GM12878 (cell line): ENCODE measurements around the gene OR4E1.

Source experiments
- ATF7 ChIP-seq: fragments of 450-650 bp; IDR thresholded peaks from 2 replicates; pipeline ENCODE4 v1.6.1; 2016; ENCODE audit warnings: low read depth, mild to moderate bottlenecking
- CTCF ChIP-seq, 3 experiments: IDR thresholded peaks in 2 of 3; conservative IDR thresholded peaks in 1 of 3; 2 replicates each; pipeline ENCODE4 v1.5.1; 2011; ENCODE audit warnings: low read depth in 3 of 3, low read length in 3 of 3, mild to moderate bottlenecking in 3 of 3, control low read depth in 2 of 3, moderate library complexity in 2 of 3, inconsistent platforms in 1 of 3, mixed read lengths in 1 of 3; ENCODE audit not compliant: control insufficient read depth in 2 of 3, insufficient read depth in 1 of 3; ENCODE audit errors: extremely low read depth in 1 of 3
- EZH2 ChIP-seq: IDR thresholded peaks from 2 replicates; pipeline ENCODE4 v1.6.1; 2012; ENCODE audit warnings: low read depth, mild to moderate bottlenecking, control low read depth, inconsistent platforms, low read length, borderline replicate concordance; ENCODE audit not compliant: control insufficient read depth
- FOS ChIP-seq: IDR thresholded peaks from 3 replicates; pipeline ENCODE4 v1.6.1; 2011; ENCODE audit warnings: borderline replicate concordance; ENCODE audit not compliant: insufficient read length; ENCODE audit errors: extremely low read depth
- MLLT1 ChIP-seq: fragments of 450-650 bp; IDR thresholded peaks from 2 replicates; pipeline ENCODE4 v1.6.1; 2016; ENCODE audit warnings: mild to moderate bottlenecking
- POLR2A ChIP-seq: IDR thresholded peaks from 2 replicates; pipeline ENCODE4 v1.6.1; 2011; ENCODE audit warnings: low read depth, mild to moderate bottlenecking, low read length
- POLR2AphosphoS5 ChIP-seq: IDR thresholded peaks from 2 replicates; pipeline ENCODE4 v1.6.1; 2011; ENCODE audit warnings: mild to moderate bottlenecking, low read length, inconsistent platforms
- RCOR1 ChIP-seq: conservative IDR thresholded peaks from 2 replicates; pipeline ENCODE4 v1.6.1; 2012; ENCODE audit warnings: low read depth, low read length, improper control_type of control experiment
- SP1 ChIP-seq: IDR thresholded peaks from one replicate; pipeline ENCODE4 v1.6.1; 2011; ENCODE audit warnings: low read depth, low read length
- STAT3 ChIP-seq: IDR thresholded peaks from 2 replicates; pipeline ENCODE4 v1.6.1; 2011; ENCODE audit warnings: low read depth, low read length, improper control_type of control experiment
- ZNF274 ChIP-seq: IDR thresholded peaks from one replicate; pipeline ENCODE4 v1.8.0; 2011; ENCODE audit not compliant: insufficient read length, insufficient read depth

- no peak for TF ChIP-seq ATF7
- no peak for TF ChIP-seq CTCF (IDR thresholded peaks at IDR 0.05 in 2 of 3, conservative IDR thresholded peaks at IDR 0.05 in 1 of 3; ENCODE audit: control insufficient read depth in 2 of 3, extremely low read depth in 1 of 3, insufficient read depth in 1 of 3, low read depth in 3 of 3, low read length in 3 of 3)
- no peak for TF ChIP-seq FOS
- no peak for TF ChIP-seq STAT3
- no peak for TF ChIP-seq MLLT1
- TF ChIP-seq RCOR1 = no peak
- no peak for TF ChIP-seq POLR2A
- TF ChIP-seq POLR2AphosphoS5 = no peak
- TF ChIP-seq EZH2 = no peak
- no peak for TF ChIP-seq SP1
- no peak for TF ChIP-seq ZNF274
Measured at GRCh38 chr14:21672116-21672515, 1.5 kb downstream of the OR4E1 start.
